Measurements from ENCODE around the gene EYA2. TPM values are rescaled to one million over a fixed set of nuclear protein-coding genes. Genes with fewer than 3 reads are reported as not detected.

Gene EYA2
- total RNA-seq, 1 donor from 2014 or later, result 9.0 TPM

- no peak for DNase-seq (ENCODE audit: low spot score in 2 of 2, unreplicated experiment in 2 of 2)
- Mint-ChIP-seq H3K27me3 (ENCODE audit: low read depth) (no peaks in the 10 kb centered on the region), H3K4me1 (no peaks in the 10 kb centered on the region), H3K4me3 (no peak overlapping the region), H3K27ac (no peak overlapping the region), H3K36me3 (peaks cover 4% of the 10 kb centered on the region), H3K9me3 (peaks cover 3% of the 10 kb centered on the region)
- TF ChIP-seq CTCF (IDR thresholded peaks at IDR 0.05; ENCODE audit: unreplicated experiment), result no peak
These were observed 284.6 kb downstream of the EYA2 start for GRCh38 chr20:47179267-47179666.

GRCh38 chr20:47181056-47181862, 286.6 kb downstream of the EYA2 start:
- no peak for DNase-seq (ENCODE audit: low spot score in 2 of 2, unreplicated experiment in 2 of 2)
- Mint-ChIP-seq H3K27me3 (ENCODE audit: low read depth) (no peaks in the 10 kb centered on the region), H3K4me1 (no peaks in the 10 kb centered on the region), H3K36me3 (peaks cover 4% of the 10 kb centered on the region), H3K27ac (no peak overlapping the region), H3K9me3 (peaks cover 3% of the 10 kb centered on the region), H3K4me3 (no peak overlapping the region)
- TF ChIP-seq CTCF (IDR thresholded peaks at IDR 0.05; ENCODE audit: unreplicated experiment), result no peak

GRCh38 chr20:47183367-47183766, 288.7 kb downstream of the EYA2 start:
- no peak overlapping the region for H3K27ac Mint-ChIP-seq
- peaks cover 3% of the 10 kb centered on the region for H3K9me3 Mint-ChIP-seq
- no peaks in the 10 kb centered on the region for H3K27me3 Mint-ChIP-seq (ENCODE audit: low read depth)
- H3K36me3 Mint-ChIP-seq, result peaks cover 4% of the 10 kb centered on the region
- TF ChIP-seq CTCF (IDR thresholded peaks at IDR 0.05; ENCODE audit: unreplicated experiment), result no peak
- DNase-seq (ENCODE audit: low spot score in 2 of 2, unreplicated experiment in 2 of 2), result no peak
- H3K4me1 Mint-ChIP-seq, result no peaks in the 10 kb centered on the region
- no peak overlapping the region for H3K4me3 Mint-ChIP-seq

- H3K27ac Mint-ChIP-seq, result no peak overlapping the region
- no peak for TF ChIP-seq CTCF (IDR thresholded peaks at IDR 0.05; ENCODE audit: unreplicated experiment)
- no peaks in the 10 kb centered on the region for H3K4me1 Mint-ChIP-seq
- DNase-seq (ENCODE audit: low spot score in 2 of 2, unreplicated experiment in 2 of 2), result no peak
- H3K27me3 Mint-ChIP-seq (ENCODE audit: low read depth), result no peaks in the 10 kb centered on the region
- H3K9me3 Mint-ChIP-seq, result no peaks in the 10 kb centered on the region
- peaks cover 2% of the 10 kb centered on the region for H3K36me3 Mint-ChIP-seq
- H3K4me3 Mint-ChIP-seq, result no peak overlapping the region
These were observed 293.0 kb downstream of the EYA2 start for GRCh38 chr20:47187450-47188195.

- H3K27me3 Mint-ChIP-seq (ENCODE audit: low read depth), result no peaks in the 10 kb centered on the region
- no peak overlapping the region for H3K27ac Mint-ChIP-seq
- no peak for DNase-seq (ENCODE audit: low spot score in 2 of 2, unreplicated experiment in 2 of 2)
- TF ChIP-seq CTCF (IDR thresholded peaks at IDR 0.05; ENCODE audit: unreplicated experiment), result no peak
- no peaks in the 10 kb centered on the region for H3K4me1 Mint-ChIP-seq
- H3K9me3 Mint-ChIP-seq, result no peaks in the 10 kb centered on the region
- H3K4me3 Mint-ChIP-seq, result no peak overlapping the region
- H3K36me3 Mint-ChIP-seq, result peaks cover 2% of the 10 kb centered on the region
These were observed 293.9 kb downstream of the EYA2 start for GRCh38 chr20:47188540-47188939.
